Hepatocyte (in vitro differentiated cells): ENCODE data around the gene SLC47A2.

Experiments used
- EZH2 ChIP-seq: fragments of 200-600 bp; sonication (generic); IDR thresholded peaks from 2 replicates; pipeline ENCODE4 v1.6.1; 2016; ENCODE audit warnings: antibody characterized with exemption, mild to moderate bottlenecking, borderline replicate concordance
- EZH2phosphoT487 ChIP-seq: fragments of 200-600 bp; sonication (generic); IDR thresholded peaks from one replicate; pipeline ENCODE4 v1.6.1; 2018; ENCODE audit warnings: antibody characterized with exemption, mild to moderate bottlenecking, low read depth, moderate library complexity; ENCODE audit not compliant: unreplicated experiment, severe bottlenecking
- TF ChIP-seq, protein P1 (sequence below): fragments of 200-600 bp; sonication (generic); IDR thresholded peaks from 2 replicates; pipeline ENCODE4 v1.5.1; 2016; ENCODE audit warnings: antibody characterized with exemption, mild to moderate bottlenecking; ENCODE audit not compliant: poor library complexity

DNA sequence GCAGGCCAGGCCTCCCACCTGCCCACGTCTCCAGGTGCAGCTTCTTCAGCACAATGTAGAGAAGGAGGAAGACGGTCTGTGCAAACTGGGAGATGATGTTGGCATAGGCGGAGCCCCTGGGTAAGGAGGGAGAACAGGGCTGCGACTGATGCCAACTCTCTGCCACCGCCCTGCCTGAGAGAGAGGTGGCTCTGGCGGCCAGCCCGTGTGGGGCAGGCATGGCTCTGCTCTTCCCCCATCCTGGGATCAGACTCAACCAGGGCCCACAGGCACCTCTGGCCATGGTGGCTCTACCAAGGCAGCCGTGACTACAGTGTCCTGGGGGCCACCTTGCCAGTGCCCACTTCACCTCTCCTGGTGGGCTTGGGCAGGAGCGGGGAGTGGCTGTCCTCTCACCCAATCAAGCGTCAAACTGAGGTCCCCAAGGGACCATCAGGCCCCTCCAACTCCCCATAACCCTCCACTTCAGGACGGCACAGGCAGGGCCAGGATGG is 8.6 kb downstream of the SLC47A2 start:
- TF ChIP-seq EZH2 (no peak), EZH2phosphoT487 (no peak)
- TF ChIP-seq, protein P1, sequence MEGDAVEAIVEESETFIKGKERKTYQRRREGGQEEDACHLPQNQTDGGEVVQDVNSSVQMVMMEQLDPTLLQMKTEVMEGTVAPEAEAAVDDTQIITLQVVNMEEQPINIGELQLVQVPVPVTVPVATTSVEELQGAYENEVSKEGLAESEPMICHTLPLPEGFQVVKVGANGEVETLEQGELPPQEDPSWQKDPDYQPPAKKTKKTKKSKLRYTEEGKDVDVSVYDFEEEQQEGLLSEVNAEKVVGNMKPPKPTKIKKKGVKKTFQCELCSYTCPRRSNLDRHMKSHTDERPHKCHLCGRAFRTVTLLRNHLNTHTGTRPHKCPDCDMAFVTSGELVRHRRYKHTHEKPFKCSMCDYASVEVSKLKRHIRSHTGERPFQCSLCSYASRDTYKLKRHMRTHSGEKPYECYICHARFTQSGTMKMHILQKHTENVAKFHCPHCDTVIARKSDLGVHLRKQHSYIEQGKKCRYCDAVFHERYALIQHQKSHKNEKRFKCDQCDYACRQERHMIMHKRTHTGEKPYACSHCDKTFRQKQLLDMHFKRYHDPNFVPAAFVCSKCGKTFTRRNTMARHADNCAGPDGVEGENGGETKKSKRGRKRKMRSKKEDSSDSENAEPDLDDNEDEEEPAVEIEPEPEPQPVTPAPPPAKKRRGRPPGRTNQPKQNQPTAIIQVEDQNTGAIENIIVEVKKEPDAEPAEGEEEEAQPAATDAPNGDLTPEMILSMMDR, result no peak
